CD4-positive, alpha-beta T cell treated with Interleukin-2 at 100 ng/mL for 4 hours (primary cell): ENCODE results near the gene PAGR1.
"Not testable (repeated sequence)": the region's sequence is repeated elsewhere in the genome, so short reads cannot be mapped to it uniquely, and the experiment has no call there.

Experiments used
- DNase-seq: peaks from one replicate; pipeline ENCODE4 v3.0.0-alpha.2; 2020; ENCODE audit warnings: low spot score

The PAGR1 gene

GRCh38 chr16:29868396-29869009 lies 52.6 kb downstream of the PAGR1 start:
- DNase-seq, result no peak

- DNase-seq, result not testable (repeated sequence)
These were observed 53.1 kb downstream of the PAGR1 start for GRCh38 chr16:29869067-29869466.
